HG03196 (cell line): Measurements from ENCODE around the gene RBM24.

Source experiments
- ATAC-seq: cut with Tn5 transposase; IDR thresholded peaks from one replicate; pipeline ENCODE4 v1.9.1; 2021; ENCODE audit not compliant: unreplicated experiment

The RBM24 gene

DNA sequence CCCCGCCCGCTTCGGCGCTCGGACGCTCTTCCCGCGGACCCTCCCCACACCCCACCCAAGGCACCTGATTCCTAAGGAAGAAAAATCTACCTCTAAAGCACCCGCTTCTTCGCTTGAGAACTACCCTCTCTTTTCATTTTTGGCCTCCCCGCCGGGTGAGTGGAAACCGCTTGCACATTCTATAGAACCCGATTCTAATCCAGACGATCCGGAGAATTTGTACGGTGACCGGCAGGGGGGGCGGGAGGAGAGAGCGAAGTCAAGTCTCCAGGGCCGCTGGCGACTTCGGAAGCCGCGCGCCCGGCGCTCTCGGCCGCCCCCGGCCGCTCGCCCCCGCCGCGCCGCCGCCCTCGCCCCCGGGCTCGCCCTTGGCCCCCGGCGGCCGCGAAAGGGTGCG lies at the start of gene RBM24:
TSS of gene RBM24 (plus strand) at position 262 of the 397 bp plus-strand sequence. CDS start 221 bp downstream, outside the sequence.
- ATAC-seq, result no peak

DNA sequence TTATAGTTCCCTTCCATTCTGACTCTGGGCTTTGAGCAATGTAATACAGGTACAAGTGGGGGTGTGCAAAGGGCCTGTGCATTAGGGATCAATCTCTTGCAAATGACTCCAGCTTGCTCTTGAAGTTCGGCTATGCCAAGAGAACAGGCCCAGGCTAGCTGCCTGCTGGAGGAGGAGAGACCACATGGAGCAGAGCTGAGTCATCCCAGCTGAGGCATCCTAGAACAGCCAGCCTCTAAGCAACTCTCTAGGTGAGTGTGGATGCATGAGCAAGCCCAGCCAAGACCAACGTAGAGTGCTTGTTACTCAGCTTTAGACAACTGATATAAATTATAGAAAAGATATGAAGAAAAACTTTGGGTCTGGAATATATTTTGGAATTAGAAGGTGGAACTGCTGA lies 47.6 kb upstream of the RBM24 start:
- no peak for ATAC-seq

DNA sequence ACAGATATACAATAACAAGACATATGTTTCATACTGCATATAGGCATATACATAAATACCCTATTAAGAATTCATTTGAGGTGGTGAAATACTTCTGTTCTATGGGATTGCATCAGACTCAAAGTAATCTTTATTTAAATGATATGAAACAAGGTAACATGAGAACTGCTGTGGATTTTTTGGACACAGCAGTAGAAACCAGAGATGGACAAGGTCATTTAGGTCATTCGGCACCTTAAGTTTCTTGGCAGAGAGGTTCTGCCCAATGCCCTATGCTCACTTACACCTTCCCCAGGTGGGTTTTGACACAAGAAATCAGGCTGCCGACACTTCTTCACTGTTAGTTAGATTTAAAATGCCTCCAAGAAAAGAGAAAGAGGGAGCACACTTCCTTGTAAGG lies 43.9 kb upstream of the RBM24 start:
- no peak for ATAC-seq

GRCh38 chr6:17239260-17239659 lies 41.9 kb upstream of the RBM24 start:
- no peak for ATAC-seq

DNA sequence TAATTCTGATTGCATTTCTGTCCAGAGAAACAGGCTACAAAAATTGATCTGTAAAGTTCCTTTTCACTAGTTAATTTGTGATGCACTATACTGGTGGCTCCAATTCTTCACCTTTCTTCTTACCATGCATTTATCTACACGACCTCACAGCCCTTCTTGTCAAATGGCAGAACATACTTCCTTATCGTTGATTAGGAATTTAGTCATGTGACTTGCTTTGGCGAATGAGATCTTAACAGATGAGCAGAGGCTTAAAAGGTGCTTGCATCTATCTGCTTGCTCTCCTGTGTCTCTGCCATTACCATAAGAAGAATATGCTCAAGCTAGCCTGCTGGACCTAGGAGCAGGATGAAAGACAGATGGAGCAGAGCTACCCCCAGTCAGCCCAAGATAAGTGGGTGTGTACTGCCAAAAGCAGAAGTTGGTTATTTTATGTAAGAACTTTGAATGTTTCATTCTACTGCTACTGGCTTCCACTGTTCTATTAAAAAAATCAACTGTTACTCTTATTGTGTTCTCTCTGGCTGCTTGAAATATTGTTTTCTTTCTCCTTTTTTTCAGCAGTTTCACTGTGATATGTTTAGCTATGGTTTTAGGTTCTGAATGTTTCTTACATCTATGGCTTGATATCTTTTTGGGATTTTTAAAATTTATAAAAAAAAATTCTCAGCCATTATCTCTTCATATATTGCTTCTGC lies 40.2 kb upstream of the RBM24 start:
- ATAC-seq, result no peak

- ATAC-seq, result no peak
These were observed 39.1 kb upstream of the RBM24 start for GRCh38 chr6:17242087-17242486.

DNA sequence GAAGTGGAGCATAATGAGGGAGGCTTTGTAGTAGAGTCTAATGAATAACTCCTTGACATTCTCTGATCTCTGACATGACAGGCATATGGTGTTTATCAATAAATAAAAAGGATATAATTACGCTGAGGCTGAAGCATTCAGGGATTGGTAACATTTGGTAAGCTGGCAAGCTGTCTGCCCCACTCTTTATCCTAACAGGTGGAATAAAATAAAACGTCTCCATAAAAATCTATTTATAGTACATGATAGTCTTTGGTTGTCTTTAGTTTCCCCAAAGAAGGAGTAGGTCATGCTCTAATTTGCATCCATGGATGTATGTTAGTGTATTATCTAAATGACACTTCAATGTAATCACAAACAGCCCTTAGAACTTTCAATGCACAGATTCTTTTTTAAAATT lies 30.9 kb upstream of the RBM24 start:
- no peak for ATAC-seq

GRCh38 chr6:17251953-17252352 lies 29.2 kb upstream of the RBM24 start:
- ATAC-seq, result no peak

DNA sequence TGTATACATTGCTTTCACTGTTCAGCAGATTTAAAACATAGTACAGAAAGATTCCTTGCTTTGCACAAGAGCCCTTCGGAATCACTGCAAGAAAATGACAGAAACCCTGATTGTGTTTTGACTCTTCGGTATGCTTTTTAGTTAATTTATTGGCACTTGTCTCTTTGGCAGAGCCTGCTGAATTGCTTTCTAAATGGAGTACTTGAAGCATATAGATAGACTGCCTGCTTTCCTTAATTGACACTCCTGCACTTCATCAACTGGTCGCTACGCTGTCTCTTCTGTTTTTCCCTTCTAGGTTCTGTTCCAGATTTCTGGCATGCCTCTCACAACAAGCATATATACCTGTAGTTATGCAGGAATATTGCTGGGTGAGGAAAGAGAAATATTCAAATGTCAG lies 22.4 kb upstream of the RBM24 start:
- no peak for ATAC-seq

DNA sequence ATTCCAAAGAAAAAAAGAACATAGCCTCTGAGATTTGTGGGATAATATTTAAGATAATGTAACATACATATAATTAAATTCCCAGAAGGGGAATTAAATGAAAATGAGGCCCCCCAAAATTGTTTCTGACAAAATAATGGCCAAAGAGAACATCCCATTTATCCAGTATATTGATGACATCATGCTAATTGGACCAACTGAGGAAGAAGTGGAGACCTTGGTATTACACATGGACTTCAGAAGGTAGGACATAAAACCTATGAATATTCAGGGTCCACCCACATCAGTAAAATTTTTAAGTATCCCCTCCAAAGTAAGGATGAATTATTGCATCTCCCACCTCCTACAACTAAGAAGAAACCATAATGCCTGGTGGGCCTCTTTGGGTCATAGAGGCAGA lies 15.6 kb upstream of the RBM24 start:
- ATAC-seq, result no peak

DNA sequence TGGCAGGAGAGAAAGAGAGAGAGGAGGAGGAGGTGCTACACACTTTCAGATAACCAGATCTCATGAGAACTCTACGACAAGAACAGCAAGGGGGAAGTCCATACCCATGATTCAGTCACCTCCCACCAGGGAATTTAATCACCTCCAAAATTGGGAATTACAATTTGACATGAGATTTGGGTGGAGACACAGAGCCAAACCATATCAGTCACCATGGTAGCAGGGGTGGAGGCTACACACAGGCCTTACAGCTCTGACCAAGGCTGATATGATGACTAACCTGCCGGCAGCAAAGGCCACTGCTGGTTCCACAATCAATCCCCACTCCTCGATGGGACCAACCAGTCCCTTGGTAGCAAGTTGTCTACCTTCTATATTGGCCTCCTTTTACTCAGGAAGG lies 13.6 kb upstream of the RBM24 start:
- ATAC-seq, result no peak

- ATAC-seq, result no peak
These were observed 13.0 kb upstream of the RBM24 start for GRCh38 chr6:17268114-17268513.

DNA sequence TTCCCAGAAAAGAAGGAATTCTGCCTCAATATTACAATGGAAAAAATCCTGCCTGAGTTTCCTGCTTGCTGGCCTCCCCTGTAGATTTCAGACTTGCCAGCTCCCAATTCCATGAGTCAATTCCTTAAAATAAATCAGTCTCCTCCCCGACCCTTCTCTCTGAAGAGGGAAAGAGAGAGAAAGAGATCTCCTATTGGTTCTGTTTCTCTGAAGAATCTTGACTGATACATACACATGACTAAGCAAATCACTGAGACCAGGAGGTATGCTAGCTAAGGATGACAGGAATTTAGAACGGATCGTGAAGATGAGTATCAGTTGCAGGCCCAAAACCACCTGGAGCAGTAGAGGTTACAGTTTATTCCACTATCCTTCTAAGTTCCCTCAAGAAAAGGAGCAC lies 11.3 kb upstream of the RBM24 start:
- no peak for ATAC-seq

DNA sequence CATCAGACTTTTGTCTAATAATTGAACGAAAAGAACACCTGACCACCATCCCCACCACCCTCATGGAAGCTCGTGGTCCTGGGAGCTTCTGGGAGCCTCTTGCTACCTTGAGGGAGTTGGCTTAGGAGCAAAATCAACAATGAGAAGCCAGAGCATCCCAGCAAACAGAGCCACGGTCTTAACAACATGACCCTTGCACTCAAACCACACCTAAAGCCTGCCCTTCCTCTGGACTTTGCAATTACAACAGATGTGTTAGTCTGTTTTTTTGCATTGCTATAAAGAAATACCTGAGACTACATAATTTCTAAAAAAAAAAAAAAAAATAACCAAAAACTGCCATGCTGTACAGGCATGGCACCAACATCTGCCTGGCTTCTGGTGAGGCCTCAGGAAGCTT lies 9.5 kb upstream of the RBM24 start:
- no peak for ATAC-seq

- no peak for ATAC-seq
These were observed 4.4 kb upstream of the RBM24 start for GRCh38 chr6:17276766-17277165.

DNA sequence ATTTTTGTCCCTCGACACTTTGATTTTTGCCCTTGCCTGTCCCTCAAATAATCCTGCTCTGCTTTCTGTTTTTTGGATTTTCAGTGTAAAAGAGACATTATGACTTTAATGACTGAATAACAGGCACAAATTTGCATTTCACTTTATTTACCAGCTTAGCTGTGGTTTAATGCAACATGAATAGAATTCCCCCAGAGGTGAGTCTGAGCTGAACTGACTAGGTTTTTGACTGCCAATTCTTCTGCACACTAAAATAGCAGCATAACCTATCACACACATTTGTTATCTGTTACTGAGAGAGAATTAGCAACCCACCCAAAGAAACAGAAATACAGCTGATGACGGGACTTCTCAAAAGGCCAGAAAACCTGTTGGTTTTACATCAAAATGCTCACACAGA lies 3.9 kb upstream of the RBM24 start:
- no peak for ATAC-seq

DNA sequence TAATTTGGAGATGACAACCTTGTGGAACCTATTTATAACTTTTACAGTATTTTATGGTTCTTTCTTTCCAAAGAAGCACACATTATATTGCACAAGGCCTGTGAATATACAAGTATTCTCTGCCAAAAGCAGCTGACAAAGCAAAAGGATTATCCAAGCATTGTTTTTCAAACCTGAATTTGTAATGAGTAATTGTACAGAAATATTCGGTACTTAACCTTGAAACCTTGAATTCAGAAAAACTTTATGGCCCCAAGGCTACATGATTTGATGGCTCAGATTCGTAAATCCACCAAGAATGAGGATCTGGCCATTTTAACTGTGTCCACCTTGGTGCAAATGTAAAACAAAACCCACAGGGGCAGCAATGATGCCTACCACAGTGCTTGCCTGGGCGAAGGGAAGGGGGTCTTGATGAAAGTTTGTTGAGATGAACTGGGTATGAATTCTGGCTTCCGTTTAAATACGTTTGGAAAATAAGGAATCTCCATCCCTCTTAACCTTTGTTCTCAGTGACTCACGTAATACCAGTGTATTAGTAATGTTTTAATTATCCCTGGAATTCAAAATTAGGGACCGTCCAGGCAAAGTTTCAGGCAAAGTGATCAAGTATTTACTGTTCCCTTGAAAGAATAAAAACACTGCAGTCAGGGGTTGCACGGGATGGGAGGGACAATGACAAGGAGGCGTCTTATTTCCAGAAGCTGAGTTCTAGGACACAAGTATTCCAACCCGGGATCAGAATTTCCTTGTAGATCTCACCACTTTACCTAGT lies 2.7 kb upstream of the RBM24 start:
- no peak for ATAC-seq

DNA sequence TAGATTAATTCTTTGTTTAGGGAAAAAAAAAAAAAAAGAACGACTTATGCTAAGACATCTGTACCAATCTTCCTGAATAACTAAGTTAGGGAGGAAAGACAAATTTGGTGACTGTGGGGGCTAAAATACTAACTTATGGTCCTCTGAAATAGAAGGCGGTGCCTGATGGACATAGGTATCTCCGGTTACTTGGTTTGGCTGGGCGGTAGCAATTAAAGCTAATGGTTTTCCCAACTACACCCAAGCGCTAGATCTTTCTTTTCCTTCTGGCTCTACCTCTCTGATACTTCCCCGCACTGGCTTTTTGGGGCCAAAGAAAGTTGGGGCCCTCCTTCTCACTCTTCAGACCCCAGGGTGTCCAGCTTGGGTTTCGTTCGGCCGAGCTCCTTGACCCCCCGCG lies 1.0 kb upstream of the RBM24 start:
- ATAC-seq, result no peak

DNA sequence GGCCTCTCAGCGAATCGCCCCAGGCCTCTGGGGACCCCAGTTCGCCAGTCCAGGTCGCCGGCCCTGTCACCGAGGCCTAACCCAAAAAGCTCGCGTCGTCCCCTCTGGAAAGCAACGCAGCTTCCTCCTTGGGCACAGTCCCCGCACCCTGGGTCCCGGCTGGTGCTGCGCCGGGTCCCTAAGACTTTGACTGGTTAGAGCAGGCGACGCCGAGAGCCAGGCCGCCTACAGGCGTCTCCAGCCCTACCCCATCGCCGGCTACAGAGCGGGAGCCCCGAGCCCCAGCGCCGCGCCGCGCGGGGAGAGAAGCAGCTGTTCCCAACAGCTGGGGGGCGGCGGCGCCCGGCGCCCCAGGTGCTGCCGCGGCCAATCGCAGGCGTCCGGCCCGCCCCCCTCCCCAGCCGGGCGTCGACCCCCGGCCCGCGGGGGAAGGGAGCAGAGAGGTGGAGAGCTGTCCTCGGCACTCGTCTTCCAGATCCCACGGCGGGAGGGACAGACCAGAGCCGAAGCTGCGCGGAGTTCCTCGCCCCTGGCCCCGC lies 540 bp upstream of the RBM24 start:
- no peak for ATAC-seq

DNA sequence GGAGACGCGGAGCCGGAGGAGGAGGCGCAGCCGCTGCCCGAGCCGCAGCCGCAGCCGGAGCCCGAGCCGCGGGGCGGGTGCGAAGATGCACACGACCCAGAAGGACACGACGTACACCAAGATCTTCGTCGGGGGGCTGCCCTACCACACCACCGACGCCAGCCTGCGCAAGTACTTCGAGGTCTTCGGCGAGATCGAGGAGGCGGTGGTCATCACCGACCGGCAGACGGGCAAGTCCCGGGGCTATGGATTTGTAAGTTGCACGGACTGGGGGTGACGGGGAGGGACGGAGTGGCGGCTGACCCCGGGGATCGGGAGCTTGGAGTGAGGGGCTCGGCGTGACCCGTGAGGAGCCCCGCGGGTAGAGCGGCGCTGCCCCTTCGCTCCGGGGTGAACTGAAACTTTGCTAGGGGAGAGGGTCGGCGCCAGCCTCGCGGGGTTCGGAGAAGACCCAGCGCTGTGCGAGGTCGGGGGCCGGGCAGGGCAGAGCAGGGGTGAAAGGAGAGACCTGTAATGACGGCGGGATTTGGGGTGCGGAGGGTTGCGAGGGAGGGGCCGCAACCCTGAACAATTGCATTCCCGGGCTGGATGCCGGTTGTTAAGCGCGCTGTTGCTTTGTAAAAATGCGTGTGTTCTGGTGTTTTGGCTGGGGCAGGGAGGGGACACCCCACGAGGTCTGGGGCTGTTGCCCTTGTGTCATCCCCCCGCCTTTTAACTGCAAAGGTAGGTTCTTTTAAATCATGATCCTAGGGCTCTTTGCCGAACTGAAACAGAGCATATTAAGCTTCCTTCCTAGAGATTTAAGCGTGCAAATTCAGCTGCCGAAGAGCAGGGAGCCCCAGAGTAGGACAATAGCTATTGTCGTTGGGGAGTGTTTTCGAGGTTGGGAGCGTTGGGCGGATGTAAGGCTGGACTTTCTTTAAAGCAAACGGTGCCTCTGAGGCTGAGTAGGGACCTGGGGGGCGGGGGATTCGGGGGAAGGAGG lies 628 bp downstream of the RBM24 start:
- ATAC-seq, result no peak

GRCh38 chr6:17283074-17283473 lies 1.9 kb downstream of the RBM24 start:
- no peak for ATAC-seq
